ENCODE data around the gene SLC44A5. TPM values are rescaled to one million over a fixed set of nuclear protein-coding genes. Genes with fewer than 3 reads are reported as not detected.
"Not testable (repeated sequence)": the region's sequence is repeated elsewhere in the genome, so short reads cannot be mapped to it uniquely, and the experiment has no call there.

The SLC44A5 gene
- polyA plus RNA-seq, 3 donors from 2014 or later = 0.25 to 0.88 TPM; not detected in 1

- H3K9me3 Mint-ChIP-seq = peaks cover 0 to 14% (median 3%) of the 10 kb centered on the region in 6 donors
- H3K27me3 Mint-ChIP-seq (ENCODE audit: low read depth in 3 of 3) = peaks cover 0 to 4% (median 0%) of the 10 kb centered on the region in 3 donors
- no peak overlapping the region for H3K4me3 Mint-ChIP-seq
- peaks cover 0 to 3% (median 0%) of the 10 kb centered on the region in 3 donors for H3K36me3 Mint-ChIP-seq
- no peak overlapping the region for H3K27ac Mint-ChIP-seq
- DNase-seq = no peak
- H3K4me1 Mint-ChIP-seq = no peaks in the 10 kb centered on the region
Observed at GRCh38 chr1:75275631-75276030, 335.3 kb downstream of the SLC44A5 start.

- Mint-ChIP-seq H3K36me3 (peaks cover 0 to 3% (median 0%) of the 10 kb centered on the region in 3 donors), H3K27ac (no peak overlapping the region), H3K4me1 (no peaks in the 10 kb centered on the region), H3K27me3 (ENCODE audit: low read depth in 3 of 3) (peaks cover 0 to 4% (median 0%) of the 10 kb centered on the region in 3 donors), H3K4me3 (no peak overlapping the region), H3K9me3 (peaks cover 0 to 13% (median 3%) of the 10 kb centered on the region in 6 donors)
- no peak for DNase-seq
Observed at GRCh38 chr1:75274920-75275506, 335.9 kb downstream of the SLC44A5 start.

GRCh38 chr1:75273110-75273509 lies 337.8 kb downstream of the SLC44A5 start:
- Mint-ChIP-seq H3K27ac (no peak overlapping the region), H3K27me3 (ENCODE audit: low read depth in 3 of 3) (peaks cover 0 to 4% (median 0%) of the 10 kb centered on the region in 3 donors), H3K4me3 (no peak overlapping the region), H3K36me3 (peaks cover 0 to 3% (median 0%) of the 10 kb centered on the region in 3 donors), H3K9me3 (peaks cover 0 to 13% (median 3%) of the 10 kb centered on the region in 6 donors), H3K4me1 (no peaks in the 10 kb centered on the region)
- no peak for DNase-seq

DNA sequence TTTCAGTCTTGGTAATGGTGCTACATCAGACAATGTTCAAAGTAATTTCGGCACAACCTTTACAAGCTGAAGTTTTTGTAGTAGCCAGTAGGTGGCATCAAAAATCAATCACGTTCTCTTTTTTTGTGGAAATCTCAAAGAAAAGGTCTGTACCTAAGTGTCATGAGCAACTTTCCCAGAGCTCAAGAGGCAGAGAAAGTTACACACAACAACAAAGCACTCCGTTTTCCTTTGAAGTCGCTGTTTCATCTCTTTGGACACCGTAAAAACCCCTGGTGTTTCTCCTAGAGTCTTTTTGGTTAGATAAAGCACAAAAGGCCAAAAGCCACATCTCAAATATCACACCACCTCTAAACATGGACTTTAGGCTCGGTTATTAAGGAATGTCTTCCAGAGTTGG lies 345.1 kb downstream of the SLC44A5 start:
- Mint-ChIP-seq H3K4me3 (no peak overlapping the region), H3K36me3 (no peaks in the 10 kb centered on the region), H3K27ac (no peak overlapping the region), H3K9me3 (peaks cover 0 to 9% (median 4%) of the 10 kb centered on the region in 6 donors), H3K27me3 (ENCODE audit: low read depth in 3 of 3) (peaks cover 0 to 3% (median 0%) of the 10 kb centered on the region in 3 donors), H3K4me1 (no peaks in the 10 kb centered on the region)
- no peak for DNase-seq

- H3K27ac Mint-ChIP-seq = no peak overlapping the region
- peaks cover 0 to 7% (median 1%) of the 10 kb centered on the region in 3 donors for H3K27me3 Mint-ChIP-seq (ENCODE audit: low read depth in 3 of 3)
- H3K4me3 Mint-ChIP-seq = no peak overlapping the region
- DNase-seq = no peak
- H3K36me3 Mint-ChIP-seq = no peaks in the 10 kb centered on the region
- peaks cover 0 to 13% (median 6%) of the 10 kb centered on the region in 6 donors for H3K9me3 Mint-ChIP-seq
- no peaks in the 10 kb centered on the region for H3K4me1 Mint-ChIP-seq
Observed at GRCh38 chr1:75264112-75264511, 346.8 kb downstream of the SLC44A5 start.

DNA sequence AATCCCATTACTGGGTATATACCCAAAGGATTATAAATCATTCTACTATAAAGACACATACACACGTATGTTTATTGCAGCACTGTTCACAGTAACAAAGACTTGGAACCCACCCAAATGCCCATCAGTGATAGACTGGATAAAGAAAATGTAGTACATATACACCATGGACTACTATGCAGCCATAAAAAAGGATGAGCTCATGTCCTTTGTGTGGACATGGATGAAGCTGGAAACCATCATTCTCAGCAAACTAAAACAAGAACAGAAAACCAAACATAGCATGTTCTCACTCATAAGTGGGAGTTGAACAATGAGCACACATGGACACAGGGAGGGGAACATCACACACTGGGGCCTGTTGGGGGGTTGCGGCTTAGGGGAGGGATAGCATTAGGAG lies 347.3 kb downstream of the SLC44A5 start:
- not testable (repeated sequence) for H3K27ac Mint-ChIP-seq, H3K4me1 Mint-ChIP-seq

GRCh38 chr1:75261946-75262345 lies 349.0 kb downstream of the SLC44A5 start:
- H3K4me3 Mint-ChIP-seq; H3K4me1 Mint-ChIP-seq; H3K27ac Mint-ChIP-seq; H3K36me3 Mint-ChIP-seq; H3K27me3 Mint-ChIP-seq (ENCODE audit: low read depth in 3 of 3); DNase-seq: not testable (repeated sequence)
- H3K9me3 Mint-ChIP-seq = peaks cover 0 to 15% (median 6%) of the 10 kb centered on the region in 6 donors

More for the DNA sequence above, 347.3 kb downstream of the SLC44A5 start:
- H3K36me3 Mint-ChIP-seq; H3K4me3 Mint-ChIP-seq; DNase-seq; H3K27me3 Mint-ChIP-seq (ENCODE audit: low read depth in 3 of 3): not testable (repeated sequence)
- H3K9me3 Mint-ChIP-seq = peaks cover 0 to 15% (median 6%) of the 10 kb centered on the region in 6 donors

DNA sequence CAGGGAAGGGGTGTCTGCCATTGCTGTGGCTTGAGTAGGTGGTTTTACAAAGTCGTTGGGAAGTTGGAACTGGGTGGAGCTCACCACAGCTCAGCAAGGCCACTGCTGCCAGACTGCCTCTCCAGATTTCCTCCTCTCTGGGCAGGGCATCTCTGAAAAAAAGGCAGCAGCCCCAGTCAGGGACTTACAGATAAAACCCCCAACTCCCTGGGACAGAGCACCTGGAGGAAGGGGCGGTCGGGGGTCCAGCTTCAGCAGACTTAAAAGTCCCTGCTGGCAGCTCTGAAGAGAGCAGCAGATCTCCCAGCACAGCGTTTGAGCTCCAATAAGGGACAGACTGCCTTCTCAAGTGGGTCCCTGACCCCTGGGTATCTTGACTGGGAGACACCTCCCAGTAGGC lies 352.6 kb downstream of the SLC44A5 start:
- H3K9me3 Mint-ChIP-seq = peaks cover 0 to 19% (median 3%) of the 10 kb centered on the region in 6 donors

GRCh38 chr1:75257424-75257823 lies 353.5 kb downstream of the SLC44A5 start:
- H3K27me3 Mint-ChIP-seq (ENCODE audit: low read depth in 3 of 3) = peaks cover 0 to 6% (median 1%) of the 10 kb centered on the region in 3 donors
- H3K4me3 Mint-ChIP-seq = no peak overlapping the region
- peaks cover 0 to 17% (median 6%) of the 10 kb centered on the region in 6 donors for H3K9me3 Mint-ChIP-seq
- H3K27ac Mint-ChIP-seq = no peak overlapping the region
- H3K36me3 Mint-ChIP-seq = no peaks in the 10 kb centered on the region
- no peaks in the 10 kb centered on the region for H3K4me1 Mint-ChIP-seq
- no peak for DNase-seq

More for the DNA sequence above, 352.6 kb downstream of the SLC44A5 start:
- no peaks in the 10 kb centered on the region for H3K36me3 Mint-ChIP-seq
- peaks cover 0 to 6% (median 1%) of the 10 kb centered on the region in 3 donors for H3K27me3 Mint-ChIP-seq (ENCODE audit: low read depth in 3 of 3)
- DNase-seq = no peak
- no peak overlapping the region for H3K27ac Mint-ChIP-seq
- H3K4me1 Mint-ChIP-seq = no peaks in the 10 kb centered on the region
- H3K4me3 Mint-ChIP-seq = no peak overlapping the region

- not testable (repeated sequence) for H3K9me3 Mint-ChIP-seq; H3K36me3 Mint-ChIP-seq; H3K4me1 Mint-ChIP-seq; DNase-seq; H3K4me3 Mint-ChIP-seq; H3K27me3 Mint-ChIP-seq (ENCODE audit: low read depth in 3 of 3); H3K27ac Mint-ChIP-seq
Observed at GRCh38 chr1:75250114-75250513, 360.8 kb downstream of the SLC44A5 start.

GRCh38 chr1:75245239-75245638 lies 365.7 kb downstream of the SLC44A5 start:
- H3K36me3 Mint-ChIP-seq = no peaks in the 10 kb centered on the region
- H3K4me1 Mint-ChIP-seq = no peaks in the 10 kb centered on the region
- H3K4me3 Mint-ChIP-seq = no peak overlapping the region
- H3K27ac Mint-ChIP-seq = no peak overlapping the region
- H3K27me3 Mint-ChIP-seq (ENCODE audit: low read depth in 3 of 3) = no peaks in the 10 kb centered on the region
- DNase-seq = no peak
- peaks cover 0 to 7% (median 1%) of the 10 kb centered on the region in 6 donors for H3K9me3 Mint-ChIP-seq

DNA sequence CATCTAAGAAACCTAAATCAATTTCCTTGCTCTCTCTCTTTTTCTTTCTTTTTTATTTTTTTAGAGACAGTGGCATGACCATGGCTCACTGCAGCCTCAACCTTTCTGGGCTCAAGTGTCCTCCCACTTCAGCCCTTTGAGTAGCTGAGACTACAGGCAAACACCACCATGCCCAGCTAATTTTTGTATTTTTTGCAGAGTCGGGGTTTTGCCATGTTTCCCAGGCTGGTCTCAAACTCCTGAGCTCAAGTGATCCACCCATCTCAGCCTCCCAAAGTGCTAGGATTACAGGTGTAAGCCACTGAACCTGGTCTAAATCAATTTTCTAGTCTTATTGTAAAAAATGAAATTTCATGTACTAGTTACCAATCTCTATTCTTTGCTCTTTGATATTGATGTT lies 367.8 kb downstream of the SLC44A5 start:
- H3K27ac Mint-ChIP-seq = no peak overlapping the region
- no peaks in the 10 kb centered on the region for H3K36me3 Mint-ChIP-seq
- H3K27me3 Mint-ChIP-seq (ENCODE audit: low read depth in 3 of 3) = no peaks in the 10 kb centered on the region
- H3K4me3 Mint-ChIP-seq = no peak overlapping the region
- H3K4me1 Mint-ChIP-seq = no peaks in the 10 kb centered on the region
- peaks cover 0 to 7% (median 1%) of the 10 kb centered on the region in 6 donors for H3K9me3 Mint-ChIP-seq
- no peak for DNase-seq

DNA sequence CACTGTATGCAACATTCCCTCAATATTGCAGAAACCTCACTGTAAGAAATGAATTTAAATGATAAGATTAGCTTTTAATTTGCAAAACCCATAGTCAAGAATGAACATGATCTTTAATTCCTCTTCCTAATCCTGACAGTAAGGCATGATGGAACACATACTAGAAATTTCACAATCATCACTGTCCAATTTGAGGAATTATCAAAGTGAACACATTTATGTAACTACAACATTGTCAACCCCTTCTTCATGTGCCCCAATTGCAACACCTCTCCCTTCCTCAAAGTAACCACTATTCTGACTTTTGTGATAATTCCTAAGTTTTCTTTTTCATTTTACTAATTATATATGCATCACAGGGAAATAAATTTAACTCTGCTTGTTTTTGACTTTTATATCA lies 373.6 kb downstream of the SLC44A5 start:
- Mint-ChIP-seq H3K36me3 (no peaks in the 10 kb centered on the region), H3K4me1 (no peaks in the 10 kb centered on the region)
- DNase-seq = no peak

DNA sequence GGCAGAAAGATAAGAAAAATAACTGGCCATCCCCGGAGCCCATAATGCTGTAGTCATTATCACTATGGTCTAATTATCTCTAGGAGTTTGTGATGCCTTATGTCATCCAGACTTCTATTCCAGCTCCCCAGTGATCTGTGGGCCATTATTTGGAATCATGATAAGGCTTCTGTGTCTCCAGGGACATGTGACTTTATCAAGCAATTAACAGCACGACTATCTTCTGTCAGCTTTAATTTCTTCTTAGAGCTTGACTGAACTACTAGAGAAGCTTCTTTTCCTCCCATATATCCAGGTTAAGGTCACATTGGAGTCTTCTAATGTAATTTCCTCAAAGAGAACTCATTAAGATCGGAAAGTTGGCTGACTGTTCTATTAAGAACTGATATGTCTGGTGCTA lies 376.4 kb downstream of the SLC44A5 start:
- Mint-ChIP-seq H3K27me3 (ENCODE audit: low read depth in 3 of 3) (no peaks in the 10 kb centered on the region), H3K27ac (no peak overlapping the region), H3K4me1 (no peaks in the 10 kb centered on the region), H3K9me3 (peaks cover 0 to 1% (median 0%) of the 10 kb centered on the region in 6 donors), H3K4me3 (no peak overlapping the region), H3K36me3 (no peaks in the 10 kb centered on the region)
- DNase-seq = no peak

More for the DNA sequence above, 373.6 kb downstream of the SLC44A5 start:
- H3K9me3 Mint-ChIP-seq = no peaks in the 10 kb centered on the region
- H3K4me3 Mint-ChIP-seq = no peak overlapping the region
- H3K27me3 Mint-ChIP-seq (ENCODE audit: low read depth in 3 of 3) = no peaks in the 10 kb centered on the region
- H3K27ac Mint-ChIP-seq = no peak overlapping the region

Data from immature natural killer cell (primary cell).